H1 (cell line): ENCODE results near the gene CACNA1A. TPM values are rescaled to one million over a fixed set of nuclear protein-coding genes. Genes with fewer than 3 reads are reported as not detected.

Experiments
- CTCF ChIA-PET: fragments of 300-600 bp; sonication (Branson Sonifier 250); formaldehyde crosslinking; loops from one replicate; lab custom pipeline; 2021; ENCODE audit not compliant: partially characterized antibody; lab: Charles Lee
- POLR2A ChIA-PET: fragments of 300-600 bp; sonication (Branson Sonifier 250); formaldehyde crosslinking; loops from one replicate; lab custom pipeline; 2021; ENCODE audit warnings: inconsistent platforms; ENCODE audit not compliant: partially characterized antibody; lab: Charles Lee
- DNase-seq, 2 experiments: peaks; one replicate each; pipeline versions ENCODE4 v3.0.0 to v3.0.0-alpha.2; 2010 to 2022; ENCODE audit warnings: low spot score in 2 of 2, low read depth in 1 of 2, mixed read lengths in 1 of 2
- FAIRE-seq: peaks from 2 replicates; lab custom pipeline; 2011; peaks lifted over from hg19 to GRCh38; lab: Jason Lieb, UNC
- H2AFZ ChIP-seq: 2 replicates; pipeline ENCODE4 v1.8.1; 2012; ENCODE audit warnings: low read length, inconsistent platforms
- H2AK5ac ChIP-seq: 2 replicates; pipeline ENCODE4 v1.6.1; 2013; ENCODE audit warnings: low read depth, low read length
- H2BK120ac ChIP-seq: replicated peaks from 2 replicates; pipeline ENCODE3; 2013; ENCODE audit warnings: low read depth, low read length, inconsistent platforms
- H2BK12ac ChIP-seq: 2 replicates; pipeline ENCODE4 v1.6.1; 2013; ENCODE audit warnings: low read depth, low read length
- H2BK15ac ChIP-seq: 2 replicates; pipeline ENCODE4 v1.6.1; 2013; ENCODE audit warnings: low read length
- H2BK20ac ChIP-seq: 2 replicates; pipeline ENCODE4 v1.6.1; 2013; ENCODE audit warnings: low read length
- H2BK5ac ChIP-seq: 2 replicates; pipeline ENCODE4 v1.6.1; 2013; ENCODE audit warnings: low read depth, low read length
- H3K14ac ChIP-seq: 2 replicates; pipeline ENCODE4 v1.6.1; 2013; ENCODE audit warnings: inconsistent platforms; ENCODE audit not compliant: insufficient read length
- H3K18ac ChIP-seq: 2 replicates; pipeline ENCODE4 v1.6.1; 2013; ENCODE audit warnings: low read length; ENCODE audit errors: extremely low read depth
- H3K23ac ChIP-seq: 2 replicates; pipeline ENCODE4 v1.6.1; 2013; ENCODE audit warnings: inconsistent platforms; ENCODE audit not compliant: insufficient read length
- H3K23me2 ChIP-seq: 2 replicates; pipeline ENCODE4 v1.6.1; 2013; ENCODE audit warnings: low read depth, low read length
- H3K27ac ChIP-seq: 2 replicates; pipeline ENCODE4 v1.6.1; 2011; ENCODE audit warnings: low read depth, low read length, inconsistent platforms
- H3K27me3 ChIP-seq, 4 experiments: replicated peaks in 1 of 4; 1 replicate in 1 of 4; 2 replicates in 3 of 4; pipeline versions ENCODE4 v1.6.1 to v1.8.1; 2011 to 2013; ENCODE audit warnings: low read length in 3 of 4, mild to moderate bottlenecking in 3 of 4, inconsistent platforms in 2 of 4, mixed read lengths in 2 of 4, moderate library complexity in 1 of 4; ENCODE audit not compliant: control insufficient read depth in 3 of 4, insufficient read depth in 3 of 4; ENCODE audit errors: extremely low read depth in 1 of 4
- H3K36me3 ChIP-seq, 4 experiments: 2 replicates each; pipeline versions ENCODE4 v1.6.1 to v1.8.1; 2011 to 2013; ENCODE audit warnings: mild to moderate bottlenecking in 4 of 4, low read length in 3 of 4, moderate library complexity in 2 of 4, control low read depth in 1 of 4, inconsistent platforms in 1 of 4; ENCODE audit not compliant: insufficient read depth in 4 of 4, control insufficient read depth in 2 of 4
- H3K4ac ChIP-seq: replicated peaks from 2 replicates; pipeline ENCODE3; 2013; ENCODE audit warnings: low read length, low read depth, mixed read lengths, inconsistent platforms; ENCODE audit not compliant: insufficient read length
- H3K4me1 ChIP-seq, 4 experiments: replicated peaks in 1 of 4; 1 replicate in 1 of 4; 2 replicates in 3 of 4; pipeline versions ENCODE4 v1.6.1 to v1.8.1; 2011 to 2013; ENCODE audit warnings: low read length in 3 of 4, inconsistent platforms in 2 of 4, mixed read lengths in 1 of 4; ENCODE audit not compliant: insufficient read depth in 4 of 4, control insufficient read depth in 3 of 4
- H3K4me2 ChIP-seq, 2 experiments: 2 replicates each; pipeline versions ENCODE4 v1.6.1 to v1.8.1; 2011 to 2013; ENCODE audit warnings: low read depth in 2 of 2, low read length in 2 of 2, control low read depth in 1 of 2, inconsistent platforms in 1 of 2, mild to moderate bottlenecking in 1 of 2; ENCODE audit not compliant: insufficient read depth in 1 of 2
- H3K4me3 ChIP-seq, 4 experiments: fragments of 200-600, 300-600 bp in 1 of 4; sonication (generic), shearing (Covaris generic), sonication (Bioruptor Twin) in 1 of 4; 2 replicates each; pipeline versions ENCODE4 v1.5.1 to v1.8.1; 2011 to 2016; ENCODE audit warnings: low read length in 4 of 4, low read depth in 3 of 4, control low read depth in 2 of 4, inconsistent platforms in 2 of 4, mild to moderate bottlenecking in 2 of 4, mixed read lengths in 1 of 4, moderate library complexity in 1 of 4; ENCODE audit not compliant: insufficient read depth in 2 of 4; ENCODE audit errors: extremely low read depth in 1 of 4
- H3K56ac ChIP-seq: replicated peaks from 2 replicates; pipeline ENCODE3; 2013; ENCODE audit warnings: low read depth, mild to moderate bottlenecking, mixed read lengths, low read length, inconsistent platforms; ENCODE audit not compliant: insufficient read length
- H3K79me1 ChIP-seq: 2 replicates; pipeline ENCODE4 v1.6.1; 2013; ENCODE audit warnings: low read depth, low read length, control low read depth
- H3K79me2 ChIP-seq, 2 experiments: 2 replicates each; pipeline versions ENCODE4 v1.6.1 to v1.8.1; 2012 to 2013; ENCODE audit warnings: low read length in 2 of 2, mild to moderate bottlenecking in 2 of 2, inconsistent platforms in 1 of 2; ENCODE audit not compliant: insufficient read depth in 2 of 2, control insufficient read depth in 1 of 2
- H3K9ac ChIP-seq, 4 experiments: replicated peaks in 1 of 4; 1 replicate in 1 of 4; 2 replicates in 3 of 4; pipeline versions ENCODE4 v1.6.1 to v1.8.1; 2011 to 2013; ENCODE audit warnings: low read depth in 3 of 4, low read length in 3 of 4, control low read depth in 2 of 4, mild to moderate bottlenecking in 2 of 4, moderate library complexity in 2 of 4, inconsistent platforms in 1 of 4; ENCODE audit errors: extremely low read depth in 1 of 4
- H3K9me3 ChIP-seq, 2 experiments: 2 replicates each; pipeline versions ENCODE4 v1.6.1 to v1.8.1; 2012 to 2013; ENCODE audit warnings: mild to moderate bottlenecking in 2 of 2, moderate library complexity in 2 of 2, control low read depth in 1 of 2, inconsistent platforms in 1 of 2, low read depth in 1 of 2, low read length in 1 of 2, mixed read lengths in 1 of 2; ENCODE audit not compliant: insufficient read depth in 2 of 2
- H4K20me1 ChIP-seq, 2 experiments: replicated peaks in 1 of 2; 2 replicates each; pipeline versions ENCODE3 to v1.8.1; 2011 to 2013; ENCODE audit warnings: inconsistent platforms in 2 of 2, low read length in 2 of 2, mild to moderate bottlenecking in 1 of 2; ENCODE audit not compliant: insufficient read depth in 2 of 2, control insufficient read depth in 1 of 2
- H4K5ac ChIP-seq: 2 replicates; pipeline ENCODE4 v1.6.1; 2013; ENCODE audit warnings: low read length, low read depth, mixed read lengths, inconsistent platforms; ENCODE audit not compliant: insufficient read length
- H4K8ac ChIP-seq: 2 replicates; pipeline ENCODE4 v1.8.0; 2013; ENCODE audit warnings: mild to moderate bottlenecking, moderate library complexity, low read length, inconsistent platforms; ENCODE audit not compliant: insufficient read depth; ENCODE audit errors: extremely low read depth
- H4K91ac ChIP-seq: replicated peaks from 2 replicates; pipeline ENCODE3; 2013; ENCODE audit warnings: low read length, mixed read lengths, inconsistent platforms; ENCODE audit not compliant: insufficient read length
- NANOG ChIP-seq: IDR thresholded peaks from 2 replicates; pipeline ENCODE4 v1.6.1; 2011; ENCODE audit warnings: low read length, low read depth, mild to moderate bottlenecking, inconsistent platforms; ENCODE audit not compliant: insufficient read depth, poor library complexity, severe bottlenecking
- RNF2 ChIP-seq: fragments of 200-900, 300-1000 bp; sonication (generic); IDR thresholded peaks from 2 replicates; pipeline ENCODE4 v1.7.1; 2016; ENCODE audit warnings: borderline replicate concordance, low read depth, mild to moderate bottlenecking, antibody characterized with exemption, low read length; ENCODE audit not compliant: poor library complexity, severe bottlenecking; ENCODE audit errors: missing control alignments
- WGBS, 2 experiments: shearing (Covaris generic) in 1 of 2; methylation state at CpG; one replicate each; pipeline versions ENCODE4 v1.1.6 to v1.1.7; 2013 to 2015; ENCODE audit warnings: low lambda C conversion rate in 2 of 2, mixed read lengths in 2 of 2, inconsistent platforms in 1 of 2, low coverage in 1 of 2, missing lambda C conversion rate in 1 of 2; ENCODE audit not compliant: insufficient replicate concordance in 2 of 2, insufficient coverage in 1 of 2, insufficient read length in 1 of 2; ENCODE audit errors: extremely low coverage in 1 of 2, missing lambda C conversion rate in 1 of 2; 5-methylcytosine and 5-hydroxymethylcytosine counted together
- polyA plus RNA-seq, 7 experiments: library from polyadenylated mRNA; depleted of rRNA in 3 of 7; stranded (reverse) in 5 of 7; unstranded in 2 of 7; fragments of >200 nt in 5 of 7; fragments of 200-250 nt in 2 of 7; gene quantifications; 1 replicate in 5 of 7; 2 replicates in 1 of 7; 4 replicates in 1 of 7; pipeline versions ENCODE4 v1.2.1 to v1.2.3, GENCODE V29; 2011 to 2013; ENCODE audit warnings: missing spikeins in 2 of 7, mixed read lengths in 2 of 7
- total RNA-seq: library from RNA; stranded (reverse); fragmentation: NEBNext Ultra II Directional; extraction: Animal tissue kit (Norgen Biotek cat#: 25700); gene quantifications from 2 replicates; pipeline ENCODE4 v1.2.1, GENCODE V29; 2021

The CACNA1A gene
- total and polyA plus RNA-seq, 2 of the 8 experiments (the other 6 are each of a cell fraction or from before 2014, with no cell fraction given), result 10.7 to 25.3 TPM

DNA sequence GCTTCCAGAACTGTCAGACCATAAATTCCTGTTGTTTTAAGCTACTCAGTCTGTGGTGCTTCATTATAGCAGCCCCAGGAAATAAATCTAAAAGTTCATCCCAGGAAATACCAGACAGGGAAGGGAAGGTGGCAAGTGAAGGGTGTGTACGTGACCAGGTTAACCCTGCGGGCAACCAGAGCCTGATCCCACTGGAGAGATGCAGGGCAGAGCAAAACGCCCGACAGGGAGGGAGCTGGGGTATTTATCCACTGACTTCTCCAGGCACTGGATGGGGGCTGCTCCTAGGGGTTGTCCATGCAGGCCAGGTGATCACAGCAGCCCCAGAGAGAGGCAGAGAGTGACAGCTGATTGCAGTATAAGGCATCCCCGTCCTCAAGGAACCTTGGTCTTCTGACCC, 150.9 kb downstream of the CACNA1A start:
- Histone ChIP-seq H3K9me3 (peaks cover 0 to 3% of the 10 kb centered on the region in 2 experiments; a peak in 1 of 4 replicates), H3K4me2 (no peak overlapping the region), H3K4me3 (no peak overlapping the region), H2BK15ac (no peak overlapping the region), H4K5ac (no peak overlapping the region), H2AK5ac (no peak overlapping the region), H3K14ac (no peak overlapping the region), H3K23me2 (no peaks in the 10 kb centered on the region), H3K79me1 (no peaks in the 10 kb centered on the region), H3K4ac (no peak overlapping the region), H2AFZ (no peak overlapping the region), H4K91ac (no peak overlapping the region), H3K9ac (no peak overlapping the region), H3K36me3 (peaks cover 0 to 3% (median under 1%) of the 10 kb centered on the region in 4 experiments; a peak in 1 of 8 replicates), H4K20me1 (no peaks in the 10 kb centered on the region), H3K27me3 (no peaks in the 10 kb centered on the region), H2BK12ac (no peak overlapping the region), H3K56ac (no peak overlapping the region), H2BK5ac (no peak overlapping the region), H4K8ac (no peak overlapping the region), H2BK20ac (no peak overlapping the region), H2BK120ac (no peak overlapping the region), H3K4me1 (no peaks in the 10 kb centered on the region), H3K79me2 (no peaks in the 10 kb centered on the region), H3K23ac (no peak overlapping the region), H3K18ac (no peak overlapping the region), H3K27ac (no peak overlapping the region; the same call in 1 of the 2 replicates)
- DNase-seq (no peak), FAIRE-seq (no peak)
- 86% methylated on average over 5 of the region's 5 CpGs; no CpG with 5 or more reads in 1 of the 2 experiments for WGBS, 2 experiments
- CTCF ChIA-PET, result interaction anchor here (0.6 to 1.7 kb wide), 6 partner anchors 73 to 330 kb away, joined by 3 to 4 read pairs (median 3); no protein-coding TSS in a partner anchor
- TF ChIP-seq NANOG, result no peak
- no peak for TF ChIP-seq RNF2
- POLR2A ChIA-PET, result no interaction called here
